T-helper 1 cell treated with Interleukin-12 subunit alpha and Interleukin-12 subunit beta and Interleukin-4 antibody, amounts not matched to agents 30 ng/mL and 1 ng/mL, for 36 hours (primary cell): ENCODE results near the gene ZNF155. TPM values are rescaled to one million over a fixed set of nuclear protein-coding genes. Genes with fewer than 3 reads are reported as not detected.

Source experiments
- intact Hi-C: fragments of 100-400 bp; cut with micrococcal nuclease; formaldehyde crosslinking; loops from one replicate; pipeline ENCODE4 v1.15.1; 2024
- total RNA-seq: library from RNA; stranded (reverse); gene quantifications from 2 replicates; pipeline ENCODE4 v1.2.3, GENCODE V29; 2022

The ZNF155 gene
- total RNA-seq, 1 donor from 2014 or later: 5.8 TPM

- intact Hi-C loops: loop anchor here (1.0 to 2.0 kb wide), 13 partner anchors 19 to 249 kb away; partner anchors contain the start of genes SMG9, ZNF155, ZNF221 and ZNF222
Observed at GRCh38 chr19:44002566-44003460, 18.8 kb downstream of the ZNF155 start, which contains the start of gene ZNF230. Gene ZNF230, plus strand, starts transcription at chr19:44002957. Its CDS starts 4,122 bp downstream, at chr19:44007079.

- intact Hi-C loops: loop anchor here (2.0 kb wide), 1 partner anchor 161 kb away; the partner anchor contains the start of gene ZNF226
Observed at GRCh38 chr19:44003461-44004009, 19.5 kb downstream of the ZNF155 start.

- intact Hi-C loops: no loop called here
Observed at GRCh38 chr19:44005973-44006372, 22.0 kb downstream of the ZNF155 start.

- intact Hi-C loops: no loop called here
Observed at GRCh38 chr19:44007473-44007872, 23.5 kb downstream of the ZNF155 start.

DNA sequence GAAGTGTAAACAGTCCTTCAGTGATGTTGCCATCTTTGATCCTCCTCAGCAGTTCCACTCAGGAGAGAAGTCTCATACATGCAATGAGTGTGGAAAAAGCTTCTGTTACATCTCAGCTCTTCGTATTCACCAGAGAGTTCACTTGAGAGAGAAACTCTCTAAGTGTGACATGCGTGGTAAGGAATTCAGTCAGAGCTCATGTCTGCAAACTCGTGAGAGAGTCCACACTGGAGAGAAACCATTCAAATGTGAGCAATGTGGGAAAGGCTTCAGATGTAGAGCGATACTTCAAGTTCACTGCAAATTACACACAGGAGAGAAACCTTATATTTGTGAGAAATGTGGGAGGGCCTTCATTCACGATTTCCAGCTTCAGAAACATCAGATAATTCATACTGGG is 26.5 kb downstream of the ZNF155 start:
- intact Hi-C loops: no loop called here

- intact Hi-C loops: no loop called here
Observed at GRCh38 chr19:44019498-44019897, 35.5 kb downstream of the ZNF155 start.

DNA sequence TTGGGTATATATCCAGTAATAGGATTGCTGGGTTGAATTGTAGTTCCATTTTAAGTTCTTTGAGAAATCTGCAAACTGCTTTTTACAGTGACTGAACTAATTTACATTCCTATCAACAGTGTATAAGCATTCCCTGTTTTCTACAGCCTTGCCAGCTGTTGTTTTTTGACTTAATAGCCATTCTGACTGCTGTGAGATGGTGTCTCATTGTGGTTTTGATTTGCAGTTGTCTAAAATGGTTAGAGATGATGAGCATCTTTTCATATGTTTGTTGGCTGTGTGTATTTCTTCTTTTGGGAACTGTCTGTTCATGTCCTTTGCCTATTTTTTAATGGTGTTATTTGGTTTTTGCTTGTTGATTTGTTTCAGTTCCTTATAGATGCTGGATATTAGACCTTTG is 37.2 kb downstream of the ZNF155 start:
- intact Hi-C loops: no loop called here

GRCh38 chr19:44024900-44025216 is 40.9 kb downstream of the ZNF155 start:
- intact Hi-C loops: loop anchor here (1.0 kb wide), 10 partner anchors 23 to 475 kb away; partner anchors contain the start of genes SMG9, ZNF155, ZNF180 and ZNF221

DNA sequence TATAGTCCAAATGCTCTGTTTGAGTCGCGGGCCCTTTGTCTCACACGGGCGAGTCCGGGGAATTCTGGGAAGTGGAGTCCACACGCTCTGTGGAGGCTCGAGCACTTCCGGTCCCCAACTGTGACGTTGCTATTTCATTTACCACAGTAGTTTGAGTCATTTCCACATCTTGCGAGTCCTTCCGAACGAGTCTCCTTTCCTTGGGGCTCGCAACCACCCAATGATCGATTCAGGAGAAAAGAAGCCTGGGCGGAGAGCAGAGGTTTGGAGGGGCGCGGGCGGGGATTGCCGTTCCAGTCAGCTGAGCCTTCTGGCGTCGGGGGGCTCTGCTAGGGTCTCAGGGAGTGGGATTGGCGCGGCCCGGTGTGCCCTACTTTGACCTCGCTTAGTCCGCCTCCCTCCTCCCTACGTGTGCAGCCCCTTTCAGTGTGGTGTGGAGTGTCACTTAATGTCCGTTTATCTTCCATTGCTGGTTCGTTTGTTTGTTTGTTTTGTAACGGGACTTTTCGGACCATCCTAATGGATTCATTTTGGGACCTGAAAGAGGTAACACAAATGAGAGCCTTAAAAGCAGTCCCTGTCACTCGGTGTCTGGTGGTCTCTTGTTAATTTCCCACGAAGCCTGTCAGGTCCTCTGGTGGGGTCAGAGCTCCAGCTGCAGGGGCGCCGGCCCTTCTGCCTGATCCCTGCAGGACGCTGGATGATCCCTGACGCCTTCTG is 41.4 kb downstream of the ZNF155 start, which contains the start of gene ZNF222:
TSS of gene ZNF222 (plus strand) at position 163 of the 720 bp plus-strand sequence. CDS start at position 221, 58 bp downstream.
- intact Hi-C loops: loop anchor here (1.0 kb wide), 10 partner anchors 23 to 475 kb away; partner anchors contain the start of genes SMG9, ZNF155, ZNF180 and ZNF221

- intact Hi-C loops: no loop called here
Observed at GRCh38 chr19:44026622-44027021, 42.6 kb downstream of the ZNF155 start.

- intact Hi-C loops: no loop called here
Observed at GRCh38 chr19:44032001-44032610, 48.1 kb downstream of the ZNF155 start.

GRCh38 chr19:44042147-44042546 is 58.2 kb downstream of the ZNF155 start:
- intact Hi-C loops: no loop called here

Other genes starting within 250 kb of the ZNF155 start
- 77.2 and 82.8 TPM in 2 replicates for gene SMG9, start 229.2 kb upstream of the ZNF155 start, total RNA-seq
- 82.9 and 87.8 TPM in 2 replicates for gene KCNN4, start 203.2 kb upstream of the ZNF155 start, total RNA-seq
- gene LYPD5, start 181.7 kb upstream of the ZNF155 start, total RNA-seq: 0.54 and 0.71 TPM in 2 replicates
- 5.8 and 7.0 TPM in 2 replicates for gene ZNF283, start 156.9 kb upstream of the ZNF155 start, total RNA-seq
- 0.61 and 1.4 TPM in 2 replicates for gene ZNF404, start 100.2 kb upstream of the ZNF155 start, total RNA-seq
- 17.9 and 19.9 TPM in 2 replicates for gene ZNF45, start 48.9 kb upstream of the ZNF155 start, total RNA-seq
- gene ZNF221, start 33.0 kb upstream of the ZNF155 start, total RNA-seq: 0.61 and 0.76 TPM in 2 replicates
- gene ZNF230, start 18.8 kb downstream of the ZNF155 start, total RNA-seq: 5.6 and 6.2 TPM in 2 replicates
- 2.2 and 3.7 TPM in 2 replicates for gene ZNF222, start 41.2 kb downstream of the ZNF155 start, total RNA-seq
- gene ZNF223, start 67.8 kb downstream of the ZNF155 start, total RNA-seq: not detected in 2 replicates
- 2.0 and 2.2 TPM in 2 replicates for gene ZNF284, start 88.0 kb downstream of the ZNF155 start, total RNA-seq
- gene ZNF224, start 110.2 kb downstream of the ZNF155 start, total RNA-seq: 34.9 and 36.2 TPM in 2 replicates
- 4.6 and 5.2 TPM in 2 replicates for gene ZNF225, start 129.2 kb downstream of the ZNF155 start, total RNA-seq
- gene ZNF234, start 157.4 kb downstream of the ZNF155 start, total RNA-seq: 11.7 and 13.2 TPM in 2 replicates
- gene ZNF226, start 180.9 kb downstream of the ZNF155 start, total RNA-seq: 20.0 and 20.6 TPM in 2 replicates
- 30.3 and 30.4 TPM in 2 replicates for gene ZNF227, start 228.3 kb downstream of the ZNF155 start, total RNA-seq